Common myeloid progenitor, CD34-positive (primary cell): ENCODE data around the gene CD68.

ENCODE experiments used
- CTCF ChIA-PET: fragments of 350-600 bp; sonication (Branson Sonifier 250); formaldehyde crosslinking; loops from one replicate; lab custom pipeline; 2021; ENCODE audit warnings: antibody characterized with exemption; lab: Charles Lee
- POLR2A ChIA-PET: fragments of 350-600 bp; sonication (Branson Sonifier 250); formaldehyde crosslinking; loops from one replicate; lab custom pipeline; 2021; ENCODE audit warnings: antibody characterized with exemption; lab: Charles Lee
- DNase-seq, 3 donors: peaks; one replicate each; pipeline versions ENCODE4 v3.0.0 to v3.0.0-alpha.2; 2013
- H3K27ac ChIP-seq, 2 experiments: 1 replicate in 1 of 2; 2 replicates in 1 of 2; pipeline ENCODE4 v1.7.0; 2013; ENCODE audit warnings: inconsistent platforms in 2 of 2, low read length in 2 of 2, mild to moderate bottlenecking in 2 of 2, low read depth in 1 of 2, moderate library complexity in 1 of 2; ENCODE audit not compliant: severe bottlenecking in 2 of 2, insufficient read depth in 1 of 2, poor library complexity in 1 of 2
- H3K27me3 ChIP-seq, 5 experiments: replicated peaks in 2 of 5; 1 replicate in 3 of 5; 2 replicates in 2 of 5; pipeline versions ENCODE4 v1.6.1 to v1.7.0; 2013; ENCODE audit warnings: low read length in 4 of 5, mild to moderate bottlenecking in 2 of 5, moderate library complexity in 2 of 5, inconsistent platforms in 1 of 5; ENCODE audit not compliant: insufficient read depth in 5 of 5, control insufficient read depth in 4 of 5
- H3K36me3 ChIP-seq, 4 experiments: 1 replicate in 2 of 4; 2 replicates in 2 of 4; pipeline versions ENCODE4 v1.6.1 to v1.7.0; 2013; ENCODE audit warnings: low read length in 3 of 4, control low read depth in 1 of 4, mild to moderate bottlenecking in 1 of 4; ENCODE audit not compliant: control insufficient read depth in 4 of 4, insufficient read depth in 4 of 4
- H3K4me1 ChIP-seq, 4 experiments: 1 replicate in 3 of 4; 2 replicates in 1 of 4; pipeline versions ENCODE4 v1.6.1 to v1.7.1; 2013; ENCODE audit warnings: low read length in 3 of 4, mild to moderate bottlenecking in 3 of 4, control low read depth in 1 of 4, inconsistent platforms in 1 of 4, moderate library complexity in 1 of 4; ENCODE audit not compliant: control insufficient read depth in 4 of 4, insufficient read depth in 4 of 4; ENCODE audit errors: control extremely low read depth in 1 of 4
- H3K4me3 ChIP-seq, 7 experiments: 1 replicate in 4 of 7; 2 replicates in 3 of 7; pipeline versions ENCODE4 v1.5.1 to v1.7.0; 2013; ENCODE audit warnings: mild to moderate bottlenecking in 7 of 7, low read length in 6 of 7, moderate library complexity in 6 of 7, inconsistent platforms in 2 of 7, low read depth in 2 of 7, control low read depth in 1 of 7; ENCODE audit not compliant: insufficient read depth in 4 of 7, control insufficient read depth in 1 of 7; ENCODE audit errors: extremely low read depth in 1 of 7
- H3K9me3 ChIP-seq, 5 experiments: 1 replicate in 4 of 5; 2 replicates in 1 of 5; pipeline versions ENCODE4 v1.6.1 to v1.7.1; 2013; ENCODE audit warnings: low read length in 4 of 5, mild to moderate bottlenecking in 2 of 5, inconsistent platforms in 1 of 5, low read depth in 1 of 5, moderate library complexity in 1 of 5; ENCODE audit not compliant: control insufficient read depth in 4 of 5, insufficient read depth in 2 of 5; ENCODE audit errors: control extremely low read depth in 1 of 5
- WGBS: methylation state at CpG from one replicate; pipeline ENCODE4 v1.1.5; 2013; ENCODE audit not compliant: insufficient coverage; 5-methylcytosine and 5-hydroxymethylcytosine counted together

Gene CD68

GRCh38 chr17:7548585-7549400 lies 30.6 kb upstream of the CD68 start, which contains the start of gene TNFSF12:
Gene TNFSF12 (plus strand): TSS chr17:7549058. CDS start chr17:7549154, 96 bp downstream.
- Histone ChIP-seq H3K4me1 (peaks cover 5 to 58% (median 52%) of the 10 kb centered on the region in 4 experiments), H3K27me3 (no peaks in the 10 kb centered on the region), H3K36me3 (peaks cover 0 to 4% (median 0%) of the 10 kb centered on the region in 4 experiments), H3K27ac (peak within 1 kb of the TSS in 1 of 2 experiments; percentile 43), H3K4me3 (peak within 1 kb of the TSS; percentile 27 to 83 (median 64)), H3K9me3 (no peaks in the 10 kb centered on the region)
- ChIA-PET CTCF (interaction anchor here (0.8 to 21.7 kb wide), 7 partner anchors 12 to 55 kb away, joined by 3 to 515 read pairs (median 3); partner anchors contain the start of gene SENP3), POLR2A (interaction anchor here (2.0 kb wide), 1 partner anchor 10 kb away, joined by 9 read pairs; the partner anchor contains the start of gene TNFSF13)
- 0% methylated on average over 49 of the region's 65 CpGs for WGBS
- DNase-seq = peak in 2 of 3 donors; percentile 67 to 78

GRCh38 chr17:7549401-7550055 lies 29.9 kb upstream of the CD68 start:
- peaks cover 5 to 61% (median 54%) of the 10 kb centered on the region in 4 experiments for H3K4me1 ChIP-seq
- peak overlapping the region in 1 of 2 experiments; percentile 43 for H3K27ac ChIP-seq

GRCh38 chr17:7550344-7550743 lies 29.1 kb upstream of the CD68 start:
- Histone ChIP-seq H3K36me3 (peaks cover 0 to 4% (median 0%) of the 10 kb centered on the region in 4 experiments), H3K4me3 (no peak overlapping the region), H3K27ac (no peak overlapping the region), H3K27me3 (no peaks in the 10 kb centered on the region), H3K4me1 (peaks cover 5 to 64% (median 57%) of the 10 kb centered on the region in 4 experiments), H3K9me3 (no peaks in the 10 kb centered on the region)
- WGBS = 73% methylated on average over 5 of the region's 6 CpGs
- CTCF ChIA-PET = interaction anchor here (1.1 to 21.7 kb wide), 4 partner anchors 10 to 35 kb away, joined by 3 to 515 read pairs (median 20); partner anchors contain the start of gene SENP3
- no peak for DNase-seq
- POLR2A ChIA-PET = interaction anchor here (2.0 kb wide), 1 partner anchor 9 kb away, joined by 9 read pairs; the partner anchor contains the start of gene TNFSF13

More at GRCh38 chr17:7549401-7550055, 29.9 kb upstream of the CD68 start:
- ChIA-PET CTCF (interaction anchor here (1.1 to 21.7 kb wide), 5 partner anchors 11 to 34 kb away, joined by 3 to 515 read pairs (median 4); partner anchors contain the start of gene SENP3), POLR2A (interaction anchor here (0.6 to 2.0 kb wide), 2 partner anchors 10 to 14 kb away, joined by 3 to 9 read pairs; partner anchors contain the start of gene TNFSF13)
- no peaks in the 10 kb centered on the region for H3K9me3 ChIP-seq
- no peaks in the 10 kb centered on the region for H3K27me3 ChIP-seq
- DNase-seq = peak in 1 of 3 donors; percentile 38
- H3K4me3 ChIP-seq = peak overlapping the region; percentile 17 to 83 (median 43)
- 55% methylated on average over 16 of the region's 20 CpGs for WGBS
- H3K36me3 ChIP-seq = peaks cover 0 to 4% (median 0%) of the 10 kb centered on the region in 4 experiments

GRCh38 chr17:7551396-7551795 lies 28.0 kb upstream of the CD68 start:
- ChIA-PET CTCF (interaction anchor here (1.8 to 21.7 kb wide), 2 partner anchors 10 to 36 kb away, joined by 11 to 515 read pairs; partner anchors contain the start of gene SENP3), POLR2A (no interaction called here)
- no peak for DNase-seq
- no peaks in the 10 kb centered on the region for H3K9me3 ChIP-seq
- peaks cover 0 to 4% (median 0%) of the 10 kb centered on the region in 4 experiments for H3K36me3 ChIP-seq
- H3K27me3 ChIP-seq = no peaks in the 10 kb centered on the region
- peaks cover 5 to 69% (median 61%) of the 10 kb centered on the region in 4 experiments for H3K4me1 ChIP-seq
- no peak overlapping the region for H3K4me3 ChIP-seq
- H3K27ac ChIP-seq = no peak overlapping the region
- 40% methylated on average over 1 of the region's 4 CpGs for WGBS

- Histone ChIP-seq H3K27ac (peak overlapping the region in 1 of 2 experiments; percentile 58), H3K36me3 (peaks cover 0 to 4% (median 0%) of the 10 kb centered on the region in 4 experiments), H3K9me3 (no peaks in the 10 kb centered on the region), H3K4me3 (peak overlapping the region in 3 of 7 experiments; percentile 6 to 55 (median 30)), H3K4me1 (peaks cover 5 to 80% (median 71%) of the 10 kb centered on the region in 4 experiments), H3K27me3 (no peaks in the 10 kb centered on the region)
- 0% methylated on average over 6 of the region's 6 CpGs for WGBS
- POLR2A ChIA-PET = interaction anchor here (0.5 to 0.9 kb wide), 3 partner anchors 68 to 372 kb away, joined by 3 to 5 read pairs (median 5); partner anchors contain the start of gene POLR2A
- peak in 2 of 3 donors; percentile 90 to 91 for DNase-seq
- CTCF ChIA-PET = interaction anchor here (0.8 to 21.7 kb wide), 6 partner anchors 8 to 116 kb away, joined by 3 to 515 read pairs (median 4); partner anchors contain the start of genes POLR2A and SENP3
Observed at GRCh38 chr17:7552621-7553051, 26.8 kb upstream of the CD68 start.

GRCh38 chr17:7553356-7553755 lies 26.1 kb upstream of the CD68 start:
- Histone ChIP-seq H3K36me3 (peaks cover 0 to 4% (median 0%) of the 10 kb centered on the region in 4 experiments), H3K27me3 (no peaks in the 10 kb centered on the region), H3K9me3 (no peaks in the 10 kb centered on the region), H3K27ac (peak overlapping the region in 1 of 2 experiments; percentile 53), H3K4me3 (peak overlapping the region in 1 of 7 experiments; percentile 23), H3K4me1 (peaks cover 4 to 85% (median 72%) of the 10 kb centered on the region in 4 experiments)
- ChIA-PET CTCF (interaction anchor here (0.7 to 21.7 kb wide), 5 partner anchors 12 to 117 kb away, joined by 3 to 515 read pairs (median 3); no protein-coding TSS in a partner anchor), POLR2A (interaction anchor here (1.0 kb wide), 1 partner anchor 39 kb away, joined by 3 read pairs; no protein-coding TSS in a partner anchor)
- no peak for DNase-seq
- no CpG with 5 or more reads among the region's 1 CpG for WGBS
